ENCODE measurements around the gene ZBED1.
A peak's percentile ranks its signal among the peaks of the same experiment; 100 is the strongest.
"Not testable (repeated sequence)": the region's sequence is repeated elsewhere in the genome, so short reads cannot be mapped to it uniquely, and the experiment has no call there.

ZBED1 gene

DNA sequence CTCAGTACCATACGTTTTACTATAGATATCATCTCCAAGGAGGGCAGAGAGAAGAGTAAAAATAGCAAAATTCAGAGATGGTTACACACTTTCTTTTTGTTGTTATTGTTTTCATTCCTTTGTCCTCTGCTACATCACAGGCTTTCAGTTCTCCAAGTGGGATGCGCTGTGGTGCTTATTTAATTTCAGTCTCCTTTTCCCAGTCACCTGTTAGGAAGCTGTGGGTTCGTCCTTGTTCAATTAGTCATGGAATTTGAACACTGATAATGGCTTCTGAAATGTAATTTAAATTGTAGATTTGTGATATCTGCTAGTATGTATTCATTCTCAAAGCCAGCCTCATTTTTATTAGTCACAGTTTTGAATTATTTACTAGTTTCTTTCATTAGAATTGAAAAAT, 38.8 kb upstream of the ZBED1 start:
- TF ChIP-seq POU2F2 (IDR thresholded peaks at IDR 0.05; ENCODE audit: low read depth, low read length): no peak
- no peak for TF ChIP-seq POLR2A (IDR thresholded peaks at IDR 0.05; ENCODE audit: low read depth, low read length)
- TF ChIP-seq SPI1 (IDR thresholded peaks at IDR 0.05; ENCODE audit: low read depth, low read length): no peak
- no peak for TF ChIP-seq POLR2AphosphoS5 (IDR thresholded peaks at IDR 0.05; ENCODE audit: low read depth, low read length)
- no peak for TF ChIP-seq PAX5 (IDR thresholded peaks at IDR 0.05; ENCODE audit: insufficient read depth, low read length, severe bottlenecking)
- no peak for TF ChIP-seq TAF1 (IDR thresholded peaks at IDR 0.05; ENCODE audit: low read depth, low read length)
- no peak for FAIRE-seq
- DNase-seq (ENCODE audit: insufficient read length, low spot score): no peak

DNA sequence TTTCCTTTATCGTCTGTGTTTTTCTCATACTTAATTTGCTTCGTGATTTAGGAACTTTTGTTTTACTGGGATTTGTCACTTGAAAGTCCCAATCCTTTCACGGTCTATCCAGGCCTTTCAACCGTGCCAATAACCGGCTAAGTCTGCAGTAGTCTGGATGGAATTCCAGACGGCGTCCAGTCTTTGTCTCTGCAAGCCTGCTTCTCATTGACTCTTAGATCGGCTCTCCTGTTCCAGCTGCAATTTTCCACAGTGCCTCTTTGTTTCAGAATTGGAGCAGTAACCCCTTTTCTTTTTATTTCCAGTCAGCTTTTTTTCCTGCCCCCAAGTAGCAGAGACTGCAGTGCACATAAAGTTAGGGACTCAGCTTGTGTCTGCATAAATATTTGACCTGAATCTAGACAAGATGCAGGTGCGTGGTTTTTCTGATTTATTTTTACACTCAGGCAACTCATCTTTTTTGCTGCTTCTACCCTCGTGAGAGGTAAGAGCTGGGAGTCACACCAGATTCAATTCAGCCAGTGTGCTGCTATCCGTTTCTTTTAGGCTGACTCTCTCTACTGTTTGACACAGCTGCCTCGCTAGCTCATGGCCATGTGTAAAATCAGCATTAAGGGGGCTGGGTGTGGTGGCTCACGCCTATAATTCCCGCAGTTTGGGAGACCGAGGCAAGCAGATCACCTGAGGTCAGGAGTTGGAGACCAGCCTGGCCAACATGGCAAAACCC, 37.4 kb upstream of the ZBED1 start:
- DNase-seq (ENCODE audit: insufficient read length, low spot score) (no peak), FAIRE-seq (no peak)
- TF ChIP-seq POLR2A (IDR thresholded peaks at IDR 0.05; ENCODE audit: low read depth, low read length) (no peak), TAF1 (IDR thresholded peaks at IDR 0.05; ENCODE audit: low read depth, low read length) (no peak), SPI1 (IDR thresholded peaks at IDR 0.05; ENCODE audit: low read depth, low read length) (no peak), POU2F2 (IDR thresholded peaks at IDR 0.05; ENCODE audit: low read depth, low read length) (no peak), POLR2AphosphoS5 (IDR thresholded peaks at IDR 0.05; ENCODE audit: low read depth, low read length) (no peak), PAX5 (IDR thresholded peaks at IDR 0.05; ENCODE audit: insufficient read depth, low read length, severe bottlenecking) (no peak)

DNA sequence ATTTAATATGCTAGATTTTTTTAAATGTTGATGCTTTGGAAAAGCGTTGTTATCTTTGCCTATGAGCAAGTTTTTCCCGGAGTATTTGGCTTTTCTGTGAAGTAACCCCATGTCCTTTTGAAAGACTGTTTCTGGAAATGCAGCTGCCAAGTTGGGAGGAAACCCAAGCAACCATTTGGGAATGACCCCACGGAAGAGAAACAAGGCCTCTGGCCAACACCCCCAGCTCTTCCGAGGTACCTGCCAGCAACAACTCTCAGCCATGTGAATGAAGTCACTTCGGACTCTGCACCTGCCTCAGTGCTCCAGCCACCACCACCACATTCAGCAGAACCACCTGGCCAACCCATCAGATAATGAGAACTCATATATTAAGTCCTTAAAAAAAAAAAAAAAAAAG, 36.2 kb upstream of the ZBED1 start:
- FAIRE-seq (no peak), DNase-seq (ENCODE audit: insufficient read length, low spot score) (no peak)
- no peak for TF ChIP-seq POLR2AphosphoS5 (IDR thresholded peaks at IDR 0.05; ENCODE audit: low read depth, low read length)
- no peak for TF ChIP-seq TAF1 (IDR thresholded peaks at IDR 0.05; ENCODE audit: low read depth, low read length)
- TF ChIP-seq POLR2A (IDR thresholded peaks at IDR 0.05; ENCODE audit: low read depth, low read length): no peak
- TF ChIP-seq PAX5 (IDR thresholded peaks at IDR 0.05; ENCODE audit: insufficient read depth, low read length, severe bottlenecking): no peak
- TF ChIP-seq SPI1 (IDR thresholded peaks at IDR 0.05; ENCODE audit: low read depth, low read length): no peak
- no peak for TF ChIP-seq POU2F2 (IDR thresholded peaks at IDR 0.05; ENCODE audit: low read depth, low read length)

DNA sequence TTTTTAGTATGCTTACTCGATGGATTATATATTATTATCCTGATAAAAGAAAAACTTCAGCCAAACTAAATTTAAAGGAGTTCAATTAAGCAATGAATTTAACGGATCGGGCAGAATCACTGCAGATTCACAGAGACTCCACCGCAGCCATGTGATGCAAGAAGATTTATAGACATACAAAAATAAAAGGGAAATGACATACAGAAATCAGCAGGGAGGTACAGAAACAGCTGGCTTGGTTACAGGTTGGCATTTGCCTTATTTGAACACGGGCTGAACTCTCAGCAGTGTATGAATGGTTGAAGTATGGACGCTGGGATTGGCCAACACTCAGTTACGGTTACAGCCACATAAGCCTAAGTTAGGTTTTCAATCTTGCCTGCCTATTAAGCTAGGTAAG, 35.4 kb upstream of the ZBED1 start:
- FAIRE-seq (no peak), DNase-seq (ENCODE audit: insufficient read length, low spot score) (no peak)
- TF ChIP-seq TAF1 (IDR thresholded peaks at IDR 0.05; ENCODE audit: low read depth, low read length) (no peak), POLR2AphosphoS5 (IDR thresholded peaks at IDR 0.05; ENCODE audit: low read depth, low read length) (no peak), PAX5 (IDR thresholded peaks at IDR 0.05; ENCODE audit: insufficient read depth, low read length, severe bottlenecking) (no peak), SPI1 (IDR thresholded peaks at IDR 0.05; ENCODE audit: low read depth, low read length) (no peak), POU2F2 (IDR thresholded peaks at IDR 0.05; ENCODE audit: low read depth, low read length) (no peak), POLR2A (IDR thresholded peaks at IDR 0.05; ENCODE audit: low read depth, low read length) (no peak)

DNA sequence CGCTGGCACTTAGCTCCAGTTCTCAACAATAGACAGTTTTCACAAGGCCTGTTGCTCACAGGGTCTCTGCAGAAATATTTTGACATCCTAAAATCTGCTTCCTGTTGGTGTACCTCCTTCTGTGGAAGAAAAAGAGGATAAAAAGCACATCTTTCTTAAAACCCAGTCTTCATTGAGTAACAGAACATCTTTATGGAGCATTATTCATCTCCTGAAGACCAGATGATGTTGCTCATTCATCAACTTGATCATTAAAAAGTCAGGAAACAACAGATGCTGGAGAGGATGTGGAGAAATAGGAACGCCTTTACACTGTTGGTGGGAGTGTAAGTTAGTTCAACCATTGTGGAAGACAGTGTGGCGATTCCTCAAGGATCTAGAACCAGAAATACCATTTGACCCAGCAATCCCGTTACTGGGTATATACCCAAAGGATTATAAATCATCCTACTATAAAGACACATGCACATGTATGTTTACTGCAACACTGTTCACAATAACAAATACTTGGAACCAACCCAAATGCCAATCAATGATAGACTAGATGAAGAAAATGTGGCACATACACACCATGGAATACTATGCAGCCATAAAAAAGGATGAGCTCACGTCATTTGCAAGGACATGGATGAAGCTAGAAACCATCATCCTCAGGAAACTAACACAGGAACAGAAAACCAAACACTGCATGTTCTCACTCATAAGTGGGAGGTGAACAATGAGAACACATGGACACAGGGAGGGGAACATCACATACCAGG, 33.7 kb upstream of the ZBED1 start:
- not testable (repeated sequence) for FAIRE-seq; DNase-seq (ENCODE audit: insufficient read length, low spot score)

DNA sequence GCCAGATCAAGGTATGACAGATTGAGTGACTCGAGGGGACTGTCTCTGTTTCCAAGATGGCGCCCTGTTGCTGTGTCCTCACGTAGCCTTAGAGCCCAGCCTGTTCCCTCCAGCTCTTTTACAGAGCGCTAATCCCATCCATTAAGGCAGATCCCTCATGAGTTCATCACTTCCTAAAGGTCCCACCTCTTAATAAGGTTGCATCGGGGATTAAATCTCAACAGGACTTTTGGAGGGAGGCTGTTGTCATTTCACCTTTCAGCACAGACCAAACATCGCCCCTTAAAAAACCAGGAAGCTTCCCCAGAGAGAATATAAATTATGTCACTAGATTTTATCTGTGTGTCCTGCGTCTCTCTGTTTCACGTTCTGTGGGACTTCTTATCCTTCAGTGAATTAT, 32.6 kb upstream of the ZBED1 start:
- no peak for DNase-seq (ENCODE audit: insufficient read length, low spot score)
- no peak for FAIRE-seq
- TF ChIP-seq POLR2A (IDR thresholded peaks at IDR 0.05; ENCODE audit: low read depth, low read length): no peak
- TF ChIP-seq TAF1 (IDR thresholded peaks at IDR 0.05; ENCODE audit: low read depth, low read length): no peak
- no peak for TF ChIP-seq SPI1 (IDR thresholded peaks at IDR 0.05; ENCODE audit: low read depth, low read length)
- TF ChIP-seq POLR2AphosphoS5 (IDR thresholded peaks at IDR 0.05; ENCODE audit: low read depth, low read length): no peak
- TF ChIP-seq POU2F2 (IDR thresholded peaks at IDR 0.05; ENCODE audit: low read depth, low read length): no peak
- TF ChIP-seq PAX5 (IDR thresholded peaks at IDR 0.05; ENCODE audit: insufficient read depth, low read length, severe bottlenecking): no peak

DNA sequence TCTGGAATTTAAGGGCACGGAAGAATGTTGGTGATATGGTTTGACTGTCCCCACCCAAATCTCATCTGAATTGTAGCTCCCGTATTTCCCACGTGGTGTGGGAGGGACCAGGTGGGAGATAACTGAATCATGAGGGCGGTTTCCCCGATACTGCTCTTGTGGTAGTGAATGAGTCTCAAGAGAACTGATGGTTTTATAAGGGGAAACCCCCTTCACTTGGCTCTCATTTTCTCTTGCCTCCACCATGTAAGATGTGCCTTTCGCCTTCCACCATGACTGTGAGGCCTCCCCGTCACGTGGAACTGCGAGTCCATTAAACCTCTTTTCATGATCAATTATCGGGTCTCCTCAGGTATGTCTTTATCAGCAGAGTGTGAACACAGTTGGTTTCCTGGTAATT, 25.6 kb upstream of the ZBED1 start:
- FAIRE-seq (peak; percentile 77), DNase-seq (ENCODE audit: insufficient read length, low spot score) (no peak)
- TF ChIP-seq POLR2AphosphoS5 (IDR thresholded peaks at IDR 0.05; ENCODE audit: low read depth, low read length) (no peak), POLR2A (IDR thresholded peaks at IDR 0.05; ENCODE audit: low read depth, low read length) (no peak), PAX5 (IDR thresholded peaks at IDR 0.05; ENCODE audit: insufficient read depth, low read length, severe bottlenecking) (no peak), SPI1 (IDR thresholded peaks at IDR 0.05; ENCODE audit: low read depth, low read length) (no peak), POU2F2 (IDR thresholded peaks at IDR 0.05; ENCODE audit: low read depth, low read length) (no peak), TAF1 (IDR thresholded peaks at IDR 0.05; ENCODE audit: low read depth, low read length) (no peak)

DNA sequence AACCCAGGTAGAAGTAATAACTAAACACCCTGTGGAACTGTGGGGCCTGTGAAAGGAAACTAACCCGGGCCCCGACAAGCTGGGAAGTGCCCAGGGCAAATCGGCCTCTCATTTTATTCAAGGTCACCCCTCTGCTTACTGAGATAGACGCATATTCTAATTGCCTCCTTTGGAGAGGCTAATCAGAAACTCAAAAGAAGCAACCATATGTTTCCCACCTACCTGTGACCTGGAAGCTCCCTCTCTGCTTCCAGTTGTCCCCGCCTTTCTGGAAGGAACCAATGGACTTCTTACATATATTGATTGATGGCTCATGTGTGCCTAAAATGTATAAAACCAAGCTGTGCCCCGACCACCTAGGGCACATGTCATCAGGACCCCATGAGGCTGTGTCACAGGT, 23.1 kb upstream of the ZBED1 start:
- DNase-seq (ENCODE audit: insufficient read length, low spot score) (no peak), FAIRE-seq (no peak)
- TF ChIP-seq POLR2A (IDR thresholded peaks at IDR 0.05; ENCODE audit: low read depth, low read length) (no peak), SPI1 (IDR thresholded peaks at IDR 0.05; ENCODE audit: low read depth, low read length) (no peak), PAX5 (IDR thresholded peaks at IDR 0.05; ENCODE audit: insufficient read depth, low read length, severe bottlenecking) (no peak), POLR2AphosphoS5 (IDR thresholded peaks at IDR 0.05; ENCODE audit: low read depth, low read length) (no peak), TAF1 (IDR thresholded peaks at IDR 0.05; ENCODE audit: low read depth, low read length) (no peak), POU2F2 (IDR thresholded peaks at IDR 0.05; ENCODE audit: low read depth, low read length) (no peak)

DNA sequence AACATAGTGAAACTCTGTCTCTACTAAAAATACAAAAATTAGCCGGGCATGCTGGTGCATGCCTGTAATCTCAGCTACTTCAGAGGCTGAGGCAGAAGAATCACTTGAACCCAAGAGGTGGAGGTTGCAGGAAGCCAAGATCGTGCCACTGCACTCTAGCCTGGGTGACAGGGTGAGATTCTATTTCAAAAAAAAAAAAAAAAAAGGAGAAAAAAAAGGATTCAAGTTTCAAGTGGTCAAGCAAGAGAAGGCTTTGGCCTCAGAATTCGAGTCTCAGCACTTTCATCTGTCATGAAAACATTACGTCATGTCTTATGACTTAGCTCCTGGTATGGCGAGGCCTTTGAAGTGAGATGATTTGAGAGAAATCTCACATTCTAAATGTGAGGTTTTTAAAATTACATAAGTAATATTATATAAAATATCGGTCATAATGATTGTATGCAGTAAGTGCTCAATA, 21.2 kb upstream of the ZBED1 start:
- FAIRE-seq (peak; percentile 9), DNase-seq (ENCODE audit: insufficient read length, low spot score) (no peak)
- TF ChIP-seq POU2F2 (IDR thresholded peaks at IDR 0.05; ENCODE audit: low read depth, low read length) (no peak), POLR2A (IDR thresholded peaks at IDR 0.05; ENCODE audit: low read depth, low read length) (no peak), SPI1 (IDR thresholded peaks at IDR 0.05; ENCODE audit: low read depth, low read length) (no peak), POLR2AphosphoS5 (IDR thresholded peaks at IDR 0.05; ENCODE audit: low read depth, low read length) (no peak)
